GM12801 (cell line): ENCODE results near the gene TMEM69.

Experiments used
- CTCF ChIP-seq: IDR thresholded peaks from one replicate; pipeline ENCODE4 v1.5.1; 2011; ENCODE audit warnings: control low read depth; ENCODE audit not compliant: insufficient read length; ENCODE audit errors: extremely low read depth

Gene TMEM69

GRCh38 chr1:45730075-45730779 is 42.2 kb downstream of the TMEM69 start:
- TF ChIP-seq CTCF: no peak

GRCh38 chr1:45730780-45731319 is 42.9 kb downstream of the TMEM69 start:
- no peak for TF ChIP-seq CTCF

- TF ChIP-seq CTCF: no peak
These were observed 51.2 kb downstream of the TMEM69 start for GRCh38 chr1:45739137-45739536.
